Duodenal mucosa (tissue), 2 donors: ENCODE data around the gene ITPR1.

Experiments used
- H3K27ac ChIP-seq: one replicate; pipeline ENCODE4 v1.7.0; 2013; ENCODE audit warnings: low read depth, low read length
- H3K27me3 ChIP-seq, 2 donors: one replicate each; pipeline ENCODE4 v1.7.0; 2013; ENCODE audit warnings: low read length in 2 of 2, control low read depth in 1 of 2; ENCODE audit not compliant: insufficient read depth in 2 of 2, control insufficient read depth in 1 of 2
- H3K36me3 ChIP-seq, 2 donors: one replicate each; pipeline ENCODE4 v1.7.0; 2013; ENCODE audit warnings: low read length in 2 of 2, control low read depth in 1 of 2; ENCODE audit not compliant: insufficient read depth in 2 of 2, control insufficient read depth in 1 of 2
- H3K4me1 ChIP-seq, 2 donors: one replicate each; pipeline ENCODE4 v1.7.0; 2013; ENCODE audit warnings: low read length in 2 of 2, control low read depth in 1 of 2; ENCODE audit not compliant: insufficient read depth in 2 of 2, control insufficient read depth in 1 of 2
- H3K4me3 ChIP-seq, 2 donors: one replicate each; pipeline ENCODE4 v1.7.0; 2013; ENCODE audit warnings: low read length in 2 of 2, low read depth in 1 of 2
- H3K9ac ChIP-seq, 2 donors: one replicate each; pipeline ENCODE4 v1.7.0; 2013; ENCODE audit warnings: low read length in 2 of 2, low read depth in 1 of 2
- H3K9me3 ChIP-seq, 2 donors: one replicate each; pipeline ENCODE4 v1.7.0; 2013; ENCODE audit warnings: low read length in 2 of 2, control low read depth in 1 of 2; ENCODE audit not compliant: control insufficient read depth in 1 of 2

Gene ITPR1

GRCh38 chr3:4508048-4508981, 15.2 kb downstream of the ITPR1 start:
- Histone ChIP-seq H3K27ac (no peak overlapping the region), H3K27me3 (no peaks in the 10 kb centered on the region), H3K4me3 (no peak overlapping the region), H3K9ac (no peak overlapping the region), H3K36me3 (no peaks in the 10 kb centered on the region), H3K4me1 (peaks cover 15 to 30% of the 10 kb centered on the region in 2 donors), H3K9me3 (no peaks in the 10 kb centered on the region)

DNA sequence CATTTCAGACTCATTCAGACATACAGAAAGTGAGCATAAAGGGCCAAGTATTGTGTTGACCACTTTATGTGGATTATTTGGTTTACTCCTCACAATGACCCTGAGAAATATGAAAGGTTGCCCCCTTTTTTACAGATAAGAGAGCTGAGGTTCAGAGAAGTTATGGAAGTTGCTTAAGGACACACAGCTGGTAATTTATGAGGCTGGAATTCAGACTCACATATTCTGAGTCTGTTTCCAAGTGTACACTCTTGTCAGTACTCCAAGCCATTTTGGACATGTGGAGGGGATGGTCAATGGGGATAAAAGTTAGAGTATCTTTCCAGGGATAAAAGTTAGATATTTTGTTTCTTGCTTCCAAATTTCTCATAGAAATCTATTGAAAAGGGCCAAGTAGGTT, 15.9 kb downstream of the ITPR1 start:
- Histone ChIP-seq H3K27ac (no peak overlapping the region), H3K36me3 (no peaks in the 10 kb centered on the region), H3K27me3 (no peaks in the 10 kb centered on the region), H3K9me3 (no peaks in the 10 kb centered on the region), H3K4me3 (no peak overlapping the region), H3K4me1 (peaks cover 15 to 23% of the 10 kb centered on the region in 2 donors), H3K9ac (no peak overlapping the region)

- Histone ChIP-seq H3K27me3 (no peaks in the 10 kb centered on the region), H3K36me3 (no peaks in the 10 kb centered on the region), H3K4me3 (no peak overlapping the region), H3K4me1 (peaks cover 6 to 11% of the 10 kb centered on the region in 2 donors), H3K9me3 (no peaks in the 10 kb centered on the region), H3K27ac (no peak overlapping the region), H3K9ac (no peak overlapping the region)
These were observed 17.0 kb downstream of the ITPR1 start for GRCh38 chr3:4509983-4510755.

DNA sequence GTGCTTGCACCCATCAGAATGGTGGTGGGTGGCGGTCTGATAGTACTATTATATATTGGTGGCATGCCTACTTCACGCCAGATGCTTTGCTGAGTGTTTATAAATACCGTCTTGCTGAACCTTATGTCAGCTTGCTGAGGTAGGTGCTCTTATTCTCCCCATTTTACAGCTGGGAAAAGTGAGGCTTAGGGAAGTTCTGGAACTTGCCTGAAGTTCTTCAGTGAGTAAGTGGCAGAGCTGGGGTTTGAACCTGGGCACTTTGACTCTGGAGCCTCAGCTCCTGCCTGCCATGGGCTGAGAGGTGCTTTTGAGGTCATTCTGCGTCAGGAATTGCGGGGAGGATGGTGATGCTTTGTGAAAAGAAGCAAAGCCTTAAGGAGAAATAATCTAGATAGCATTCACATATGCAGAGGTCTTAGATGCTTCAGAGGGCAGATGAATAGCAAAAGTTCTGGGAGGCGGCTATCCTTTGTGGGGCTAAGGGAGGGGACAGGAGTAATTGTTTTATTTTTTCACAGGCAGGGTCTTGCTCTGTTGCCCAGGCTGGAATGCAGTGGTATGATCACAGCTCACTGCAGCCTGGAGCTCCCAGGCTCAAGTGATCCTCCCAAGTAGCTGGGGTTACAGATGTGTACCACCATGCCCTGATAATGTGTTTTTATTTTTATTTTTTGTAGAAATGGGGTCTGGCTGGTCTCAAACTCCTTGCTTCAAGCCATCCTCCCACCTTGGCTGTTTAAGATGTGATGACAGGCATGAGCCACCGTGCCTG, 18.5 kb downstream of the ITPR1 start:
- H3K9ac ChIP-seq = no peak overlapping the region
- H3K27ac ChIP-seq = no peak overlapping the region
- H3K27me3 ChIP-seq = no peaks in the 10 kb centered on the region
- no peaks in the 10 kb centered on the region for H3K9me3 ChIP-seq
- peaks cover 0 to 6% of the 10 kb centered on the region in 2 donors for H3K4me1 ChIP-seq
- H3K4me3 ChIP-seq = no peak overlapping the region
- H3K36me3 ChIP-seq = no peaks in the 10 kb centered on the region

- Histone ChIP-seq H3K9me3 (no peaks in the 10 kb centered on the region), H3K9ac (no peak overlapping the region), H3K27ac (no peak overlapping the region), H3K4me1 (peaks cover 0 to 5% of the 10 kb centered on the region in 2 donors), H3K27me3 (no peaks in the 10 kb centered on the region), H3K36me3 (no peaks in the 10 kb centered on the region), H3K4me3 (no peak overlapping the region)
These were observed 19.9 kb downstream of the ITPR1 start for GRCh38 chr3:4512895-4513616.

- Histone ChIP-seq H3K27ac (no peak overlapping the region), H3K9me3 (no peaks in the 10 kb centered on the region), H3K4me3 (no peak overlapping the region), H3K27me3 (no peaks in the 10 kb centered on the region), H3K36me3 (no peaks in the 10 kb centered on the region), H3K4me1 (peaks cover 0 to 6% of the 10 kb centered on the region in 2 donors), H3K9ac (no peak overlapping the region)
These were observed 21.2 kb downstream of the ITPR1 start for GRCh38 chr3:4514321-4514720.

DNA sequence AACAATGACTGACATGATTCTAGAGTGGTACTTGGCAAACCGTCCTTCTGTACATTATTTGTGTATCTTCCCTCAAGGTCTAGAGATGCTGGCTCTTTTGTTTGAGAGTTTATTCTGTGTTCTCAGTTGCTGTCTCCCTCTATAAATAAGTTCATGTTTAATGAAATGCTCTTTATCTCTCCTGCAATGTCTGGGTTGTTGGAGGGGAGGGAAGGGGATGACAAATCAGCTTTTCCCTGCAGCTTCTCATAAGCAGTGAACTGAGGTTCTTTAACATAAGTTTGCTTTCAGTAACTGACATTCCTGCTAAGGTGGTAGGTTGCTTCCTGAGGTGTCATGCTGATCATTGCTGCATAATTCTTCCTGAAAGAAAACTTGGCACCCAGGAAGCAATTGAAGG, 21.8 kb downstream of the ITPR1 start:
- H3K36me3 ChIP-seq = no peaks in the 10 kb centered on the region
- H3K4me1 ChIP-seq = peaks cover 5 to 12% of the 10 kb centered on the region in 2 donors
- no peak overlapping the region for H3K27ac ChIP-seq
- H3K9me3 ChIP-seq = no peaks in the 10 kb centered on the region
- no peak overlapping the region for H3K9ac ChIP-seq
- no peaks in the 10 kb centered on the region for H3K27me3 ChIP-seq
- no peak overlapping the region for H3K4me3 ChIP-seq

GRCh38 chr3:4515916-4516579, 22.9 kb downstream of the ITPR1 start:
- no peak overlapping the region for H3K4me3 ChIP-seq
- H3K27me3 ChIP-seq = no peaks in the 10 kb centered on the region
- no peaks in the 10 kb centered on the region for H3K9me3 ChIP-seq
- peaks cover 15 to 17% of the 10 kb centered on the region in 2 donors for H3K4me1 ChIP-seq
- H3K36me3 ChIP-seq = no peaks in the 10 kb centered on the region
- H3K9ac ChIP-seq = no peak overlapping the region
- H3K27ac ChIP-seq = no peak overlapping the region

- Histone ChIP-seq H3K4me1 (peaks cover 15 to 17% of the 10 kb centered on the region in 2 donors), H3K27ac (no peak overlapping the region), H3K36me3 (no peaks in the 10 kb centered on the region)
These were observed 23.9 kb downstream of the ITPR1 start for GRCh38 chr3:4517093-4517492.

More at GRCh38 chr3:4517093-4517492, 23.9 kb downstream of the ITPR1 start:
- H3K9ac ChIP-seq = no peak overlapping the region
- no peaks in the 10 kb centered on the region for H3K27me3 ChIP-seq
- H3K4me3 ChIP-seq = no peak overlapping the region
- no peaks in the 10 kb centered on the region for H3K9me3 ChIP-seq
